ENCODE measurements around the gene CYP2A7.
"Not testable (repeated sequence)": the region's sequence is repeated elsewhere in the genome, so short reads cannot be mapped to it uniquely, and the experiment has no call there.

The CYP2A7 gene

GRCh38 chr19:40888191-40888590 lies 6.2 kb upstream of the CYP2A7 start:
- no peak overlapping the region for H3K4me3 ChIP-seq (ENCODE audit: low read length)
- H3K36me3 ChIP-seq (ENCODE audit: control insufficient read depth, insufficient read depth, low read length), result no peaks in the 10 kb centered on the region
- no peak overlapping the region for H3K27ac ChIP-seq (ENCODE audit: low read depth, low read length)
- H3K9ac ChIP-seq (ENCODE audit: low read length), result no peak overlapping the region
- H3K27me3 ChIP-seq (ENCODE audit: control insufficient read depth, insufficient read depth, low read length), result no peaks in the 10 kb centered on the region
- no peaks in the 10 kb centered on the region for H3K4me1 ChIP-seq (ENCODE audit: control insufficient read depth, insufficient read depth, low read length)

GRCh38 chr19:40884187-40884931 lies 2.3 kb upstream of the CYP2A7 start:
- H3K36me3 ChIP-seq (ENCODE audit: control insufficient read depth, insufficient read depth, low read length); H3K4me3 ChIP-seq (ENCODE audit: low read length); H3K4me1 ChIP-seq (ENCODE audit: control insufficient read depth, insufficient read depth, low read length); H3K27ac ChIP-seq (ENCODE audit: low read depth, low read length); H3K27me3 ChIP-seq (ENCODE audit: control insufficient read depth, insufficient read depth, low read length); H3K9ac ChIP-seq (ENCODE audit: low read length): not testable (repeated sequence)

- H3K27ac ChIP-seq (ENCODE audit: low read depth, low read length); H3K4me1 ChIP-seq (ENCODE audit: control insufficient read depth, insufficient read depth, low read length); H3K36me3 ChIP-seq (ENCODE audit: control insufficient read depth, insufficient read depth, low read length); H3K4me3 ChIP-seq (ENCODE audit: low read length); H3K9ac ChIP-seq (ENCODE audit: low read length); H3K27me3 ChIP-seq (ENCODE audit: control insufficient read depth, insufficient read depth, low read length): not testable (repeated sequence)
Measured at GRCh38 chr19:40879349-40879748, 2.7 kb downstream of the CYP2A7 start.

DNA sequence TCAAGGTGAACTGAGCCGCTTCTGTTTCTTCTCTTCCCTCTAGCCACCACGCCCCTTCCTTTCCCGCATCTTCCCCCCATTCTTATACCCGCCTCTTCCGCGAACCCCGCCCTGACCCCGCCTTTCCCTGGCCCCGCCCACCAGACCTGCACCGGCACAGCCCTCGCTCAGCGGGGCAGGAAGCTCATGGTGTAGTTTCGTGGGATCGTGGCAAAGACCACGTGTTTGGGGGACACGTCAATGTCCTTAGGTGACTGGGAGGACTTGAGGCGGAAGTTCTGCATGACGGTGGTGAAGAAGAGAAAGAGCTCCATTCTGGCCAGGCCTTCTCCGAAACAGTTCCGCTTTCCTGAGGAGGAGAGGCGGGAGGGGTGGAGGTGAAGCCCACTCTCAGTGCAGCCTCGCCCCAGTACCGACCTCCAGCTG lies 6.5 kb downstream of the CYP2A7 start:
- H3K9ac ChIP-seq (ENCODE audit: low read length); H3K36me3 ChIP-seq (ENCODE audit: control insufficient read depth, insufficient read depth, low read length); H3K27me3 ChIP-seq (ENCODE audit: control insufficient read depth, insufficient read depth, low read length); H3K4me1 ChIP-seq (ENCODE audit: control insufficient read depth, insufficient read depth, low read length); H3K27ac ChIP-seq (ENCODE audit: low read depth, low read length); H3K4me3 ChIP-seq (ENCODE audit: low read length): not testable (repeated sequence)

DNA sequence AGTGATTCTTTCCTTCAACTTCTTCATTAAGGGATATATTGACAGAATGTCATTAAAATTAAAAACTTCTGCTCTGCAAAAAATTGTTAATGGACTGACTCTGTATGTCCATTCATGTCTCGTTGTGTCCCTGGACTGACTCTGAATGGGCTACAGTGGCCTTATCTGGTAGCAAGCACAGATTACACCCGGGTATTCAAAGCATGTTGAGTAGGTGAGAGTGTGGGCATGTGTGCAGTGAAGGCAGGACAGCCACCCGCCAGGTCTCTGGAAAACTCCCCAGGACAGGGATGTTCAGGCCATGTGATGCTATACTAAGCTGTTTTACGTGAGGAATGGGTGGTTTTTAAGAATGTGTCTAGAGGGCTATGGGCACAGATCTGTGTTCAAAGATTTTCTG lies 7.2 kb downstream of the CYP2A7 start:
- not testable (repeated sequence) for H3K4me1 ChIP-seq (ENCODE audit: control insufficient read depth, insufficient read depth, low read length); H3K36me3 ChIP-seq (ENCODE audit: control insufficient read depth, insufficient read depth, low read length); H3K4me3 ChIP-seq (ENCODE audit: low read length); H3K9ac ChIP-seq (ENCODE audit: low read length); H3K27ac ChIP-seq (ENCODE audit: low read depth, low read length); H3K27me3 ChIP-seq (ENCODE audit: control insufficient read depth, insufficient read depth, low read length)

GRCh38 chr19:40873873-40874272 lies 8.2 kb downstream of the CYP2A7 start:
- not testable (repeated sequence) for H3K36me3 ChIP-seq (ENCODE audit: control insufficient read depth, insufficient read depth, low read length); H3K9ac ChIP-seq (ENCODE audit: low read length); H3K4me3 ChIP-seq (ENCODE audit: low read length); H3K27me3 ChIP-seq (ENCODE audit: control insufficient read depth, insufficient read depth, low read length); H3K4me1 ChIP-seq (ENCODE audit: control insufficient read depth, insufficient read depth, low read length); H3K27ac ChIP-seq (ENCODE audit: low read depth, low read length)

DNA sequence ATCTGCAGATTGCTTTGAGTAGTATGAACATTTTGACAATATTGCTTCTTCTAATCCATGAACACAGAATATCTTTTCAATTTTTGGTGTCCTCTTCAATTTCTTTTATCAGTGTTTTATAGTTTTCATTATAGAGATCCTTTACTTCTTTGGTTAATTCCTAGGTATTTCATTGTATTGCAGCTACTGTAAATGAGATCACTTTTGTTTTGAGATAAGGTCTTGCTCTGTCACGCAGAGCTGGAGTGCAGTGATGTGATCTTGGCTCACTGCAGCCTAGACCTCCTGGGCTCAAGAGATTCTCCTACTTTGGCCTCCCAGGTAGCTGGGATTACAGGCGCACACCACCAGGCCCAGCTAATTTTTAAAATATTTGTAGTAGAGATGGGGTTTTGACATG lies 9.8 kb downstream of the CYP2A7 start:
- H3K9ac ChIP-seq (ENCODE audit: low read length), result no peak overlapping the region
- no peaks in the 10 kb centered on the region for H3K4me1 ChIP-seq (ENCODE audit: control insufficient read depth, insufficient read depth, low read length)
- H3K27ac ChIP-seq (ENCODE audit: low read depth, low read length), result no peak overlapping the region
- H3K36me3 ChIP-seq (ENCODE audit: control insufficient read depth, insufficient read depth, low read length), result no peaks in the 10 kb centered on the region
- no peaks in the 10 kb centered on the region for H3K27me3 ChIP-seq (ENCODE audit: control insufficient read depth, insufficient read depth, low read length)
- H3K4me3 ChIP-seq (ENCODE audit: low read length), result no peak overlapping the region

GRCh38 chr19:40867701-40868100 lies 14.3 kb downstream of the CYP2A7 start:
- Histone ChIP-seq H3K36me3 (ENCODE audit: control insufficient read depth, insufficient read depth, low read length) (no peaks in the 10 kb centered on the region), H3K27ac (ENCODE audit: low read depth, low read length) (no peak overlapping the region), H3K4me3 (ENCODE audit: low read length) (no peak overlapping the region), H3K9ac (ENCODE audit: low read length) (no peak overlapping the region), H3K4me1 (ENCODE audit: control insufficient read depth, insufficient read depth, low read length) (no peaks in the 10 kb centered on the region), H3K27me3 (ENCODE audit: control insufficient read depth, insufficient read depth, low read length) (no peaks in the 10 kb centered on the region)

- H3K4me3 ChIP-seq (ENCODE audit: low read length); H3K36me3 ChIP-seq (ENCODE audit: control insufficient read depth, insufficient read depth, low read length); H3K27me3 ChIP-seq (ENCODE audit: control insufficient read depth, insufficient read depth, low read length); H3K9ac ChIP-seq (ENCODE audit: low read length); H3K4me1 ChIP-seq (ENCODE audit: control insufficient read depth, insufficient read depth, low read length); H3K27ac ChIP-seq (ENCODE audit: low read depth, low read length): not testable (repeated sequence)
Measured at GRCh38 chr19:40864739-40865496, 17.1 kb downstream of the CYP2A7 start.

DNA sequence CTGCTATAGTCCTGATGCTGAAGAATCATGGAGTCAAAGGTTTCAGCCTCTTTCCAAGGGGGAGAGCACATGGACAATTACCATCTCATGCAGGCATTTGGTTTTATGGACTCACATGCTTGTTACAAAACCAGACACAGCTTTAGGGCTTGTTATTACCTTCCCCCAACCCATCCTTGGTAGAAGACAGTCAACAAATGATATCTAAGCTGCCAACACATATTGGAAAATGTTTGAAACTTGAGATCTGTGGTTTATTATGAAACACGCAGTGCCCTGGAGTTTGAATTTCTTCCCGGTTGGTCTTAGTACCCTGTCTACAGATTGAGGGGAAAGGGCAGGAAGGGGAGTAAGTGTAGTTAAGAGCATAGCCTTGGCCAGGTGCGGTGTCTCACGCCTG lies 19.2 kb downstream of the CYP2A7 start:
- H3K27me3 ChIP-seq (ENCODE audit: control insufficient read depth, insufficient read depth, low read length), result no peaks in the 10 kb centered on the region
- no peak overlapping the region for H3K9ac ChIP-seq (ENCODE audit: low read length)
- no peak overlapping the region for H3K4me3 ChIP-seq (ENCODE audit: low read length)
- H3K4me1 ChIP-seq (ENCODE audit: control insufficient read depth, insufficient read depth, low read length), result no peaks in the 10 kb centered on the region
- H3K27ac ChIP-seq (ENCODE audit: low read depth, low read length), result no peak overlapping the region
- no peaks in the 10 kb centered on the region for H3K36me3 ChIP-seq (ENCODE audit: control insufficient read depth, insufficient read depth, low read length)

GRCh38 chr19:40862333-40862732 lies 19.7 kb downstream of the CYP2A7 start:
- H3K36me3 ChIP-seq (ENCODE audit: control insufficient read depth, insufficient read depth, low read length), result no peaks in the 10 kb centered on the region
- no peak overlapping the region for H3K27ac ChIP-seq (ENCODE audit: low read depth, low read length)
- H3K9ac ChIP-seq (ENCODE audit: low read length), result no peak overlapping the region
- no peak overlapping the region for H3K4me3 ChIP-seq (ENCODE audit: low read length)
- H3K4me1 ChIP-seq (ENCODE audit: control insufficient read depth, insufficient read depth, low read length), result no peaks in the 10 kb centered on the region
- no peaks in the 10 kb centered on the region for H3K27me3 ChIP-seq (ENCODE audit: control insufficient read depth, insufficient read depth, low read length)

- Histone ChIP-seq H3K4me3 (ENCODE audit: low read length) (no peak overlapping the region), H3K27me3 (ENCODE audit: control insufficient read depth, insufficient read depth, low read length) (no peaks in the 10 kb centered on the region), H3K9ac (ENCODE audit: low read length) (no peak overlapping the region)
Measured at GRCh38 chr19:40858109-40858508, 23.9 kb downstream of the CYP2A7 start.

More at GRCh38 chr19:40858109-40858508, 23.9 kb downstream of the CYP2A7 start:
- Histone ChIP-seq H3K36me3 (ENCODE audit: control insufficient read depth, insufficient read depth, low read length) (no peaks in the 10 kb centered on the region), H3K4me1 (ENCODE audit: control insufficient read depth, insufficient read depth, low read length) (no peaks in the 10 kb centered on the region), H3K27ac (ENCODE audit: low read depth, low read length) (no peak overlapping the region)
